ENCODE results near the gene FHOD3.
A peak's percentile ranks its signal among the peaks of the same experiment; 100 is the strongest.

Gene FHOD3

DNA sequence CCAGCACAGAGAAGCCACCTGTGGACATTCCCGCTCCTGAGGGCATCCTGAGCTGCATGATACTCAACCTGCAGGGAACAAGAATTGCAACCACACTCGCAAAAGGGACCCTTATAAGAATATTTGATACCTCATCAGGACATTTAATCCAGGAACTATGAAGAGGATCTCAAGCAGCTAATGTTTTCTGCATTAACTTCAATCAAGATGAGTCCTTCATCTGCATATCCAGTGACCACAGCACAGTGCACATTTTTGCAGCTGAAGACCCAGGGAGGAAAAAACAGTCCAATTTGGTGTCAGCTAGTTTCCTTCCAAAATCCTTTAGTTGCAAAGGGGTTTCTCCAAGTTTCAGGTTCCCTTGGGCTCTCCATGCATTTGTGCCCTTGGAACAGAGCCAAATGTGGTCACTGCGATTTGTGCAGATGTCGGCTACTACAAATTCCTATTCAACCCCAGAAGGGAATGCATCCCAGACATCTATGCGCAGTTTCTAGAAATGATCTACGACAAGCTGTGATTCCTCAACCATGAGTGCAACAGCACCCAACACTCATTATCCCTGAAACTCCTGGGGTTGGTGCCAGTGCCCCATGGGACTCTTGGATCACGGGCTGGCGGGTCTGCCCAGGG is 23.3 kb upstream of the FHOD3 start:
- Histone ChIP-seq H3K4me3 (ENCODE audit: low read depth, low read length) (no peak overlapping the region), H3K27ac (no peak overlapping the region), H3K27me3 (replicated peaks) (peaks cover 5% of the 10 kb centered on the region), H3K36me3 (replicated peaks) (no peaks in the 10 kb centered on the region)
- in situ Hi-C loops (cut with HindIII; ENCODE audit: low pct_ligation_motif_present, low sequenced_read_pairs) = no loop called here
- TF ChIP-seq, protein P1, sequence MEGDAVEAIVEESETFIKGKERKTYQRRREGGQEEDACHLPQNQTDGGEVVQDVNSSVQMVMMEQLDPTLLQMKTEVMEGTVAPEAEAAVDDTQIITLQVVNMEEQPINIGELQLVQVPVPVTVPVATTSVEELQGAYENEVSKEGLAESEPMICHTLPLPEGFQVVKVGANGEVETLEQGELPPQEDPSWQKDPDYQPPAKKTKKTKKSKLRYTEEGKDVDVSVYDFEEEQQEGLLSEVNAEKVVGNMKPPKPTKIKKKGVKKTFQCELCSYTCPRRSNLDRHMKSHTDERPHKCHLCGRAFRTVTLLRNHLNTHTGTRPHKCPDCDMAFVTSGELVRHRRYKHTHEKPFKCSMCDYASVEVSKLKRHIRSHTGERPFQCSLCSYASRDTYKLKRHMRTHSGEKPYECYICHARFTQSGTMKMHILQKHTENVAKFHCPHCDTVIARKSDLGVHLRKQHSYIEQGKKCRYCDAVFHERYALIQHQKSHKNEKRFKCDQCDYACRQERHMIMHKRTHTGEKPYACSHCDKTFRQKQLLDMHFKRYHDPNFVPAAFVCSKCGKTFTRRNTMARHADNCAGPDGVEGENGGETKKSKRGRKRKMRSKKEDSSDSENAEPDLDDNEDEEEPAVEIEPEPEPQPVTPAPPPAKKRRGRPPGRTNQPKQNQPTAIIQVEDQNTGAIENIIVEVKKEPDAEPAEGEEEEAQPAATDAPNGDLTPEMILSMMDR (IDR thresholded peaks at IDR 0.05; ENCODE audit: low read depth, low read length, missing control alignments) = no peak
- DNase-seq = no peak

DNA sequence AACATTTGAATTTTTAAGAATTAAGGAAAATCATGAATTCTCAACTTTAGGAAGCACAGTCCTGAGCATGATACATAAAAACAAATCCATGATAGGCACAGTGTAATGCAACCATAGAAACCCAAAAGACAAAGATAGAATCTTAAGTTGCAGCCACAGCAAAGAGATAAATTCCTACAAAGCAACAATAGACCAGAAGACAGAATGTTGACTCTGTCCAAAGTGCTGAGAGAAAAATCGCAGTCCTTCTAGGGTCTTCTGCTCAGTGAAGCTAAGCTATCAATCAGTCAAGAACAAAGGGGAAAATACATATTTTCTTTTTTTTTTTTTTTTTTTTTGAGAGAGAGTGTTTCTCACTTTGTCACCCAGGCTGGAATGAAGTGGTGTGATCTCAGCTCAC is 22.0 kb upstream of the FHOD3 start:
- Histone ChIP-seq H3K27me3 (replicated peaks) (peaks cover 5% of the 10 kb centered on the region), H3K4me3 (ENCODE audit: low read depth, low read length) (no peak overlapping the region), H3K27ac (no peak overlapping the region), H3K36me3 (replicated peaks) (no peaks in the 10 kb centered on the region)
- TF ChIP-seq, protein P1 (IDR thresholded peaks at IDR 0.05; ENCODE audit: low read depth, low read length, missing control alignments) = no peak
- no peak for DNase-seq
- in situ Hi-C loops (cut with HindIII; ENCODE audit: low pct_ligation_motif_present, low sequenced_read_pairs) = no loop called here

DNA sequence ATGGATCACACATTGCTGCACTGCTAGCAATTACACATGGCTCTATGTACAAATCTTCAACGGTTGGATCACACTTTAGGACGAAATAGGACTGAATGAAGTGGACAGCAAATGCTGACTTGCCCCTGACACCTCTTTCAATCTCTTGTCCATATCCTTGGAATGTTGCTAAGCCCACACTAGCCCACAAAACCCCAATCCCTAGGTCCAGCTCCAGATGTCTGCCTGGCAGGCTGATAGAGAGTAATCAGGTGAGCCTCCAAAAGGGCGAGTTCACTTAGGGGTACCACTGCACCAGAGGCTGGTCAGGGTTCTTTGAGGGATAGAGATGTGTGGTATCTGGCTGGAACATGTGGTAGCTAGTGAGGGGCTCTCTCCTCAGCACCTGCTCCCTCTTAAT is 18.5 kb upstream of the FHOD3 start:
- TF ChIP-seq, protein P1 (IDR thresholded peaks at IDR 0.05; ENCODE audit: low read depth, low read length, missing control alignments) = no peak
- Histone ChIP-seq H3K4me3 (ENCODE audit: low read depth, low read length) (no peak overlapping the region), H3K36me3 (replicated peaks) (no peaks in the 10 kb centered on the region), H3K27me3 (replicated peaks) (peaks cover 14% of the 10 kb centered on the region), H3K27ac (no peak overlapping the region)
- in situ Hi-C loops (cut with HindIII; ENCODE audit: low pct_ligation_motif_present, low sequenced_read_pairs) = no loop called here
- no peak for DNase-seq

DNA sequence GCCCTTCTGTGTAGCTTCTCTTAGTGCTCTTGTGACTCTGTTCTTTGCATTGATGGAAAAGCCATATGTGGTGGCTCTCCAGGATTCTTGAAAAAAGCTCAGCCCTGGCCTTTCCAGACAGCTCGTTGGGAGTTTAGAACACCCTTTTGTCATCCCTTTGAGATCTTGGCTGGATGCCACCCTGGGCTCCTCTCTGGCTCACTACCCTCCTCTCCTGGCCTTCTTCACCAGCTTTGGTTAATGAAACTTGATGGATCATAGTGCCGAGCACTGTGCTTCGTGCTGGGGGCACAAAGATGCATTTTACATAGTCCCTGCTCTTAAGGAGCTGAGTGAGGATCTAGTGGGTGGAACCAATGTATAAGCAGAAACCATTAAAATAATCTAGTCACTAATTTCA is 15.6 kb upstream of the FHOD3 start:
- H3K27me3 ChIP-seq (replicated peaks) = peaks cover 14% of the 10 kb centered on the region
- DNase-seq = no peak
- TF ChIP-seq, protein P1 (IDR thresholded peaks at IDR 0.05; ENCODE audit: low read depth, low read length, missing control alignments) = peak; percentile 5
- no peak overlapping the region for H3K4me3 ChIP-seq (ENCODE audit: low read depth, low read length)
- H3K36me3 ChIP-seq (replicated peaks) = no peaks in the 10 kb centered on the region
- in situ Hi-C loops (cut with HindIII; ENCODE audit: low pct_ligation_motif_present, low sequenced_read_pairs) = no loop called here
- H3K27ac ChIP-seq = no peak overlapping the region

DNA sequence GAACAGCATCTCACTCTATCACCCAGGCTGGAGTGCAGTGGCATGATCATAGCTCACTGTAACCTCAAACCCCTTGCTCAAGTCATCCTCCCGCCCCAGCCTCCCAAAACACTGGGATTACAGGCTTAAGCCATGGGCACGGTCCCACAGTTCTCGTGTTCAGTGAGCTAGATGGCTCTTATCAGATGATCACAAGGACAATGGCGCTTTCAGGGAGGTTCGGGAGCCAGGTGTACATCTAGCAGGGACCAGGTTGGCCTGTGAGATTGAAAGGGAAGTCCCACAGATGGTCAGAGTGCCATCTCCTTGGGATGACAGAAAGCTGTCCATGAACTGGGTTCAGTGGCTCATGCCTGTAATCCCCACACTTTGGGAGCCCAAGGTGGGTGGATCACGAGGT is 14.1 kb upstream of the FHOD3 start:
- in situ Hi-C loops (cut with HindIII; ENCODE audit: low pct_ligation_motif_present, low sequenced_read_pairs) = no loop called here
- DNase-seq = no peak
- peaks cover 14% of the 10 kb centered on the region for H3K27me3 ChIP-seq (replicated peaks)
- no peak overlapping the region for H3K4me3 ChIP-seq (ENCODE audit: low read depth, low read length)
- TF ChIP-seq, protein P1 (IDR thresholded peaks at IDR 0.05; ENCODE audit: low read depth, low read length, missing control alignments) = no peak
- no peaks in the 10 kb centered on the region for H3K36me3 ChIP-seq (replicated peaks)
- no peak overlapping the region for H3K27ac ChIP-seq

DNA sequence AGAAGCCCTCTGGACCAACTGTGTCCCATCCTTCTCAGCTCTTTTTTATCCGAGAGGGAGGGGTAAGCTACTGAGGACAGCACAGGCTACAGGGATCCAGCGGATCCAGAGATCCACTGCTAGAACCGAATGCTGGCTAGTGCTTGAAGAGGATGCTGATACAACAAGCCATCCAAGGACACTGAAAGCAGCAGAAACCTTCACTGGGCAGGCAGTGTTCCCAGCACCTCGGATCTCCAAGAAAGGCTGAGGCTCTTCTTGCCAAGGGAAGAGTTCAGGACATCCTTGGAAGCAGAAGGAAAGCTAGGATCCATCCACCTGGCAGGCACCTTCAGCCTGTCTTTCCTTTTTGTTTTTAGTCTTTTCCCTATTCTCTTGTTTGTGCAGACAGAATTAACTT is 13.2 kb upstream of the FHOD3 start:
- Histone ChIP-seq H3K27me3 (replicated peaks) (peaks cover 8% of the 10 kb centered on the region), H3K27ac (no peak overlapping the region), H3K4me3 (ENCODE audit: low read depth, low read length) (no peak overlapping the region), H3K36me3 (replicated peaks) (no peaks in the 10 kb centered on the region)
- TF ChIP-seq, protein P1 (IDR thresholded peaks at IDR 0.05; ENCODE audit: low read depth, low read length, missing control alignments) = no peak
- in situ Hi-C loops (cut with HindIII; ENCODE audit: low pct_ligation_motif_present, low sequenced_read_pairs) = no loop called here
- DNase-seq = no peak

All from brain microvascular endothelial cell (primary cell).